ENCODE measurements around the gene EZH2. TPM values are rescaled to one million over a fixed set of nuclear protein-coding genes. Genes with fewer than 3 reads are reported as not detected.

The EZH2 gene
- total RNA-seq, 1 donor from 2014 or later, result 6.6 TPM

GRCh38 chr7:148884299-148885022, 370 bp upstream of the EZH2 start:
- FAIRE-seq (no peak), DNase-seq (ENCODE audit: low read depth) (peak; percentile 60)
- TF ChIP-seq CTCF (IDR thresholded peaks at IDR 0.05; ENCODE audit: insufficient read depth, low read length, severe bottlenecking), result no peak
- no peaks in the 10 kb centered on the region for H3K36me3 ChIP-seq (ENCODE audit: control insufficient read depth, insufficient read depth, low read length)
- peak overlapping the region; percentile 93 for H3K4me3 ChIP-seq (ENCODE audit: low read depth, low read length)
- no peaks in the 10 kb centered on the region for H3K27me3 ChIP-seq (ENCODE audit: control insufficient read depth, insufficient read depth, low read length)

GRCh38 chr7:148883266-148884048, 634 bp downstream of the EZH2 start:
- no peaks in the 10 kb centered on the region for H3K27me3 ChIP-seq (ENCODE audit: control insufficient read depth, insufficient read depth, low read length)
- DNase-seq (ENCODE audit: low read depth) (no peak), FAIRE-seq (no peak)
- no peaks in the 10 kb centered on the region for H3K36me3 ChIP-seq (ENCODE audit: control insufficient read depth, insufficient read depth, low read length)
- peak overlapping the region; percentile 93 for H3K4me3 ChIP-seq (ENCODE audit: low read depth, low read length)
- TF ChIP-seq CTCF (IDR thresholded peaks at IDR 0.05; ENCODE audit: insufficient read depth, low read length, severe bottlenecking), result no peak

- TF ChIP-seq CTCF (IDR thresholded peaks at IDR 0.05; ENCODE audit: insufficient read depth, low read length, severe bottlenecking), result no peak
- DNase-seq (ENCODE audit: low read depth), result peak; percentile 40
- Histone ChIP-seq H3K27me3 (ENCODE audit: control insufficient read depth, insufficient read depth, low read length) (no peaks in the 10 kb centered on the region), H3K36me3 (ENCODE audit: control insufficient read depth, insufficient read depth, low read length) (no peaks in the 10 kb centered on the region), H3K4me3 (ENCODE audit: low read depth, low read length) (peak overlapping the region; percentile 93)
- FAIRE-seq, result no peak
Measured at GRCh38 chr7:148882841-148883265, 1.2 kb downstream of the EZH2 start.

GRCh38 chr7:148882192-148882591, 1.9 kb downstream of the EZH2 start:
- no peak for TF ChIP-seq CTCF (IDR thresholded peaks at IDR 0.05; ENCODE audit: insufficient read depth, low read length, severe bottlenecking)
- FAIRE-seq (no peak), DNase-seq (ENCODE audit: low read depth) (no peak)
- no peaks in the 10 kb centered on the region for H3K36me3 ChIP-seq (ENCODE audit: control insufficient read depth, insufficient read depth, low read length)
- H3K4me3 ChIP-seq (ENCODE audit: low read depth, low read length), result no peak overlapping the region
- H3K27me3 ChIP-seq (ENCODE audit: control insufficient read depth, insufficient read depth, low read length), result no peaks in the 10 kb centered on the region

DNA sequence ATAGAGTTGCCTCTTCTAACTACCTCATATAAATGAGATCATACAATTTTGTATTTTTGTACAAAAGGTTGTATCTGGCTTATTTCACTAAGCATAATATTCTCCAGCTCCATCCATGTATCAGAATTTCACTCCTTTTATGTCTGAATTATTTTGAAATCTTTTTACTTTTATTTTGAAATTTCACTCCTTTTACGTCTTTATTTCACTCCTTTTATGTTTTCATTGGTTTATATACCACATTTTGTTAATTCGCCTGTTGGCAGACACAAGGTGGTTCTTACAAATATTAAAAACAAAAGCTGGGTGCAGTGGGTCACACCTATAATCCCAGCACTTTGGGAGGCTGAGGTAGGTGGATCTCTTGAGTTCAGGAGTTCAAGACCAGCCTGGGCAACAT, 5.8 kb downstream of the EZH2 start:
- TF ChIP-seq CTCF (IDR thresholded peaks at IDR 0.05; ENCODE audit: insufficient read depth, low read length, severe bottlenecking), result no peak
- Histone ChIP-seq H3K4me3 (ENCODE audit: low read depth, low read length) (no peak overlapping the region), H3K27me3 (ENCODE audit: control insufficient read depth, insufficient read depth, low read length) (no peaks in the 10 kb centered on the region), H3K36me3 (ENCODE audit: control insufficient read depth, insufficient read depth, low read length) (no peaks in the 10 kb centered on the region)
- no peak for DNase-seq (ENCODE audit: low read depth)
- FAIRE-seq, result no peak
